MM.1S (cell line): ENCODE data around the gene ANGPT4.
A peak's percentile ranks its signal among the peaks of the same experiment; 100 is the strongest.

ENCODE experiments used
- DNase-seq: peaks from one replicate; pipeline ENCODE4 v3.0.0-alpha.2; 2015
- H2AFZ ChIP-seq: fragments of 300-600 bp; sonication (generic); 2 replicates; pipeline ENCODE4 v1.6.0; 2016; ENCODE audit warnings: antibody characterized with exemption, low read length
- H3F3A ChIP-seq: fragments of 300-600 bp; sonication (generic); 2 replicates; pipeline ENCODE4 v1.6.1; 2016; ENCODE audit warnings: mild to moderate bottlenecking, antibody characterized with exemption, low read length, moderate library complexity, mixed read lengths; ENCODE audit not compliant: insufficient read depth
- H3K27ac ChIP-seq: fragments of 300-600 bp; sonication (generic); 2 replicates; pipeline ENCODE4 v1.5.1; 2016; ENCODE audit warnings: mild to moderate bottlenecking, low read length
- H3K27me3 ChIP-seq: fragments of 300-600 bp; sonication (generic); replicated peaks from 2 replicates; pipeline ENCODE4 v1.6.0; 2016; ENCODE audit warnings: low read length; ENCODE audit not compliant: insufficient read depth
- H3K36me3 ChIP-seq: fragments of 300-600 bp; sonication (generic); replicated peaks from 2 replicates; pipeline ENCODE4 v1.6.1; 2016; ENCODE audit warnings: mild to moderate bottlenecking, low read length, mixed read lengths; ENCODE audit not compliant: insufficient read depth
- H3K4me1 ChIP-seq: fragments of 300-600 bp; sonication (generic); 2 replicates; pipeline ENCODE4 v1.6.1; 2016; ENCODE audit warnings: low read length, mixed read lengths
- H3K4me2 ChIP-seq: fragments of 300-600 bp; sonication (generic); 2 replicates; pipeline ENCODE4 v1.6.0; 2016; ENCODE audit warnings: low read depth, low read length
- H3K4me3 ChIP-seq: fragments of 300-600 bp; sonication (generic); 2 replicates; pipeline ENCODE4 v1.5.1; 2016; ENCODE audit warnings: low read length, mixed read lengths
- H3K79me2 ChIP-seq: fragments of 300-600 bp; sonication (generic); 2 replicates; pipeline ENCODE4 v1.6.1; 2016; ENCODE audit warnings: mixed run types, low read length, mixed read lengths
- H3K9ac ChIP-seq: fragments of 300-600 bp; sonication (generic); 2 replicates; pipeline ENCODE4 v1.6.1; 2016; ENCODE audit warnings: low read length, mixed read lengths
- H3K9me2 ChIP-seq: fragments of 300-600 bp; sonication (generic); replicated peaks from 2 replicates; pipeline ENCODE4 v1.6.1; 2016; ENCODE audit warnings: mild to moderate bottlenecking, low read length, mixed read lengths; ENCODE audit not compliant: insufficient read depth
- H3K9me3 ChIP-seq: fragments of 300-600 bp; sonication (generic); replicated peaks from 2 replicates; pipeline ENCODE4 v1.6.1; 2016; ENCODE audit warnings: mild to moderate bottlenecking, low read length, mixed read lengths; ENCODE audit not compliant: insufficient read depth
- H4K20me1 ChIP-seq: fragments of 300-600 bp; sonication (generic); 2 replicates; pipeline ENCODE4 v1.6.1; 2016; ENCODE audit warnings: mild to moderate bottlenecking, low read length, moderate library complexity, mixed read lengths; ENCODE audit not compliant: insufficient read depth
- CTCF ChIP-seq: fragments of 300-600 bp; sonication (generic); IDR thresholded peaks from 2 replicates; pipeline ENCODE4 v1.5.1; 2016; ENCODE audit warnings: antibody characterized with exemption, low read length, mixed read lengths
- EZH2 ChIP-seq: fragments of 300-600 bp; sonication (generic); optimal IDR thresholded peaks from 2 replicates; pipeline ENCODE3; 2017; ENCODE audit warnings: low read depth, mild to moderate bottlenecking, antibody characterized with exemption, low read length, mixed read lengths
- EZH2phosphoT487 ChIP-seq: fragments of 300-600 bp; sonication (generic); IDR thresholded peaks from 2 replicates; pipeline ENCODE4 v1.6.1; 2018; ENCODE audit warnings: antibody characterized with exemption, low read length

The ANGPT4 gene

GRCh38 chr20:835608-836045 is 80.5 kb downstream of the ANGPT4 start:
- H3K9me2 ChIP-seq = no peaks in the 10 kb centered on the region
- H3K36me3 ChIP-seq = no peaks in the 10 kb centered on the region
- no peaks in the 10 kb centered on the region for H3F3A ChIP-seq
- H4K20me1 ChIP-seq = no peaks in the 10 kb centered on the region
- H3K79me2 ChIP-seq = peaks cover 61% of the 10 kb centered on the region
- no peak overlapping the region for H2AFZ ChIP-seq
- H3K9ac ChIP-seq = no peak overlapping the region
- no peak overlapping the region for H3K27ac ChIP-seq
- H3K4me1 ChIP-seq = peaks cover 16% of the 10 kb centered on the region
- H3K4me3 ChIP-seq = no peak overlapping the region
- H3K27me3 ChIP-seq = no peaks in the 10 kb centered on the region
- TF ChIP-seq CTCF (no peak), EZH2 (no peak), EZH2phosphoT487 (no peak)
- no peaks in the 10 kb centered on the region for H3K9me3 ChIP-seq
- peak overlapping the region; percentile 21; the same call in 1 of the 2 replicates for H3K4me2 ChIP-seq
- DNase-seq = no peak

GRCh38 chr20:834151-834746 is 81.9 kb downstream of the ANGPT4 start:
- TF ChIP-seq EZH2 = no peak
- no peak for TF ChIP-seq EZH2phosphoT487
- no peak for TF ChIP-seq CTCF
- no peak for DNase-seq
- Histone ChIP-seq H2AFZ (peak overlapping the region; percentile 77), H3K4me3 (peak overlapping the region; percentile 68), H3K79me2 (peaks cover 51% of the 10 kb centered on the region), H3K27me3 (no peaks in the 10 kb centered on the region), H3K27ac (no peak overlapping the region), H3K9me3 (no peaks in the 10 kb centered on the region), H3K9ac (peak overlapping the region; percentile 84), H3K4me2 (peak overlapping the region; percentile 90), H3K36me3 (no peaks in the 10 kb centered on the region), H4K20me1 (no peaks in the 10 kb centered on the region), H3F3A (peaks cover 7% of the 10 kb centered on the region), H3K9me2 (no peaks in the 10 kb centered on the region), H3K4me1 (peaks cover 24% of the 10 kb centered on the region)

GRCh38 chr20:833450-834150 is 82.5 kb downstream of the ANGPT4 start, which contains the start of gene FAM110A:
Gene FAM110A (plus strand): TSS chr20:833715. CDS start chr20:844805, 11,090 bp downstream.
- peak; percentile 93 for DNase-seq
- H3K36me3 ChIP-seq = no peaks in the 10 kb centered on the region
- H2AFZ ChIP-seq = peak within 1 kb of the TSS; percentile 87
- H3K9me3 ChIP-seq = no peaks in the 10 kb centered on the region
- H3K79me2 ChIP-seq = peaks cover 45% of the 10 kb centered on the region
- no peaks in the 10 kb centered on the region for H3K9me2 ChIP-seq
- H3F3A ChIP-seq = peaks cover 13% of the 10 kb centered on the region
- peaks cover 28% of the 10 kb centered on the region for H3K4me1 ChIP-seq
- peak within 1 kb of the TSS; percentile 90 for H3K4me2 ChIP-seq
- peak within 1 kb of the TSS; percentile 68 for H3K4me3 ChIP-seq
- H3K9ac ChIP-seq = peak within 1 kb of the TSS; percentile 84
- TF ChIP-seq CTCF (no peak), EZH2phosphoT487 (no peak)
- H3K27me3 ChIP-seq = no peaks in the 10 kb centered on the region
- peak within 1 kb of the TSS; percentile 47; the same call in 1 of the 2 replicates for H3K27ac ChIP-seq
- no peaks in the 10 kb centered on the region for H4K20me1 ChIP-seq
